Heart right ventricle (tissue), 16 donors: ENCODE data around the gene GPC2. TPM values are rescaled to one million over a fixed set of nuclear protein-coding genes. Genes with fewer than 3 reads are reported as not detected.

Experiments used
- ATAC-seq, 8 donors: fragments of 200-7000 bp; cut with Tn5 transposase; one replicate each; pipeline ENCODE4 v1.9.1; 2020; ENCODE audit warnings: mild to moderate bottlenecking in 8 of 8, moderate library complexity in 8 of 8, moderate number of reproducible peaks in 1 of 8
- DNase-seq, 2 donors: peaks; one replicate each; pipeline ENCODE4 v3.0.0-alpha.2; 2020
- H3K27ac ChIP-seq, 10 donors: fragments of 200-600 bp; sonication (generic) in 2 of 10; one replicate each; pipeline versions ENCODE4 v1.5.0 to v1.8.0; 2020 to 2022; ENCODE audit warnings: mild to moderate bottlenecking in 3 of 10
- H3K27me3 ChIP-seq, 7 donors: fragments of 200-600 bp; one replicate each; pipeline ENCODE4 v1.8.0; 2021 to 2022; ENCODE audit warnings: mild to moderate bottlenecking in 2 of 7
- H3K36me3 ChIP-seq, 9 donors: fragments of 200-600 bp; sonication (generic) in 1 of 9; one replicate each; pipeline versions ENCODE4 v1.5.0 to v1.8.0; 2020 to 2022; ENCODE audit warnings: mild to moderate bottlenecking in 2 of 9
- H3K4me1 ChIP-seq, 9 donors: fragments of 200-600 bp; sonication (generic) in 1 of 9; one replicate each; pipeline versions ENCODE4 v1.5.0 to v1.8.0; 2020 to 2022; ENCODE audit warnings: mild to moderate bottlenecking in 4 of 9
- H3K4me3 ChIP-seq, 10 donors: fragments of 200-600 bp; sonication (generic) in 2 of 10; one replicate each; pipeline versions ENCODE4 v1.5.0 to v1.8.0; 2020 to 2022; ENCODE audit warnings: mild to moderate bottlenecking in 7 of 10, moderate library complexity in 2 of 10
- H3K9me3 ChIP-seq, 11 donors: fragments of 200-600 bp in 10 of 11; sonication (generic) in 2 of 11; one replicate each; pipeline versions ENCODE4 v1.5.0 to v1.8.0; 2013 to 2022; ENCODE audit warnings: mild to moderate bottlenecking in 2 of 11, control low read depth in 1 of 11, moderate library complexity in 1 of 11
- WGBS, 2 donors: extraction: QIAGEN DNeasy Blood & Tissue Kit; methylation state at CpG; one replicate each; pipeline ENCODE4 v1.1.7; 2013; ENCODE audit warnings: inconsistent platforms in 1 of 2; 5-methylcytosine and 5-hydroxymethylcytosine counted together
- intact Hi-C, 10 donors: fragments of 100-400 bp; cut with DNase I; formaldehyde crosslinking; loops; one replicate each; pipeline versions ENCODE4 v1.11.1 to v1.14.2; 2022
- polyA plus RNA-seq, 2 donors: library from polyadenylated mRNA; stranded (reverse); fragments of 200-250 nt; gene quantifications; one replicate each; pipeline ENCODE4 v1.2.3, GENCODE V29; 2013
- total RNA-seq, 10 donors: library from RNA; stranded (reverse); fragmentation: NEBNext Ultra II Directional in 3 of 10; extraction: Animal tissue kit (Norgen Biotek cat#: 25700) in 3 of 10; gene quantifications; one replicate each; pipeline versions ENCODE4 v1.2.1 to v1.2.4, GENCODE V29; 2021 to 2023
- TF ChIP-seq, protein P1 (sequence below), 9 donors: fragments of 200-600 bp; sonication (generic) in 2 of 9; IDR thresholded peaks; one replicate each; pipeline versions ENCODE4 v1.5.0 to v1.8.0; 2021 to 2022; ENCODE audit warnings: antibody characterized with exemption in 9 of 9, mild to moderate bottlenecking in 5 of 9, moderate library complexity in 1 of 9
- donor health status: Arrhythmogenic right ventricular cardiomyopathy.
- donor health status: ischemic (EF 13 %, LVEDD 7.1; RV severe dilation, severe dysfunction).
- donor health status: healthy with polysubstance abuse.
- donor health status: DM: no; HTN: yes; CAD: no.
- donor health status: DM: no; HTN: no; CAD: no.
- donor health status: ischemic (EF 25% LVEDD 6.9; RV normal size, moderate dysfunction).
- donor health status: ischemic (EF 25% LVEDD 5.7; RV mildly dilated, moderate dysfunction).
- donor health status: healthy.
- donor health status: DM: yes; HTN: yes; CAD: no.
- donor health status: Ischemic cardiomyopathy.
- donor health status: ischemic (EF 35%, LVEDD 5.7; RV mildly dilated, moderate dysfunction).
- donor health status: nonischemic (EF 11% LVEDD 7.7; RV severe dilation, severe dysfunction).
- donor health status: DM: yes; HTN: yes; CAD: no.
- donor health status: PGD.
- donor health status: ischemic (EF 29% LVEDD 5.4; RV normal size, mild dysfunction).
- donor health status: nonischemic (EF 23%, LVEDD 6.1; RV moderate dilation, normal function).

GPC2 gene
- total and polyA plus RNA-seq, 12 donors: 0.11 to 1.1 (median 0.51) TPM; not detected in 2

DNA sequence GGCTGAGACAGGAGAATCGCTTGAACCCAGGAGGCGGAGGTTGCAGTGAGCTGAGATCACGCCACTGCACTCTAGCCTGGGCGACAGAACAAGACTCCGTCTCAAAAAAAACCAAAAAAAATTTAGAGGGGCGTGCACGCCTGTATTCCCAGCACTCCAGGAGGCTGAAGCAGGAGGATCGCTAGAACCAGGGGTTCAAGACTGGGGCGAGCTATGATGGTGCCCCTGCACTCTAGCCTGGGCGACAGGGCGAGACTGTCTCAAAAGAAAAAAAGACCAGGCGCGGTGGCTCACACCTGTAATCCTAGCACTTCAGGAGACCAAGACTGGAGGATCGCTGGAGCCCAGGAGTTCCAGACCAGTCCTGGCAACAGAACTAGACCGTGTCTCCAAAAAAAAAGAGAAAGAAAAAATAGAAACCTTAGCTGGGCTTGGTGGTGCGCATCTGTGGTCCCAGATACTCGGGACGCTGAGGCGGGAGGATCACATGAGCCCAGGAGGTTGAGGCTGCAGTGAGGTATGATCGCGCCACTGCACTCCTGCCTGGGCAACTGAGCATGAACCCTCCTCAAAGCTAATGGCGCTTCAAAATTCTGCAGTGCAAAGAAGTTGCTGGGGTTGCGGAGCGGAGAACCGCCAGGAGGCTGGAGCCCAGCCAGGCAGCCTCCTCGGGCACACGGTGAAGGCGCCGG is 50.8 kb downstream of the GPC2 start:
- H3K36me3 ChIP-seq: peaks cover 0 to 15% (median 0%) of the 10 kb centered on the region in 9 donors
- WGBS, 2 donors: 15 to 16% methylated on average over 29 of the region's 29 CpGs
- ATAC-seq: peak in 7 of 8 donors; percentile 17 to 54 (median 47)

GRCh38 chr7:100124301-100125230 is 52.6 kb downstream of the GPC2 start:
- ATAC-seq: no peak
- DNase-seq: no peak
- H3K9me3 ChIP-seq: no peaks in the 10 kb centered on the region
- H3K36me3 ChIP-seq: peaks cover 0 to 15% (median 0%) of the 10 kb centered on the region in 9 donors
- H3K4me3 ChIP-seq: no peak overlapping the region
- TF ChIP-seq, protein P1, sequence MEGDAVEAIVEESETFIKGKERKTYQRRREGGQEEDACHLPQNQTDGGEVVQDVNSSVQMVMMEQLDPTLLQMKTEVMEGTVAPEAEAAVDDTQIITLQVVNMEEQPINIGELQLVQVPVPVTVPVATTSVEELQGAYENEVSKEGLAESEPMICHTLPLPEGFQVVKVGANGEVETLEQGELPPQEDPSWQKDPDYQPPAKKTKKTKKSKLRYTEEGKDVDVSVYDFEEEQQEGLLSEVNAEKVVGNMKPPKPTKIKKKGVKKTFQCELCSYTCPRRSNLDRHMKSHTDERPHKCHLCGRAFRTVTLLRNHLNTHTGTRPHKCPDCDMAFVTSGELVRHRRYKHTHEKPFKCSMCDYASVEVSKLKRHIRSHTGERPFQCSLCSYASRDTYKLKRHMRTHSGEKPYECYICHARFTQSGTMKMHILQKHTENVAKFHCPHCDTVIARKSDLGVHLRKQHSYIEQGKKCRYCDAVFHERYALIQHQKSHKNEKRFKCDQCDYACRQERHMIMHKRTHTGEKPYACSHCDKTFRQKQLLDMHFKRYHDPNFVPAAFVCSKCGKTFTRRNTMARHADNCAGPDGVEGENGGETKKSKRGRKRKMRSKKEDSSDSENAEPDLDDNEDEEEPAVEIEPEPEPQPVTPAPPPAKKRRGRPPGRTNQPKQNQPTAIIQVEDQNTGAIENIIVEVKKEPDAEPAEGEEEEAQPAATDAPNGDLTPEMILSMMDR (IDR thresholded peaks at IDR 0.05): no peak
- H3K4me1 ChIP-seq: peaks cover 13 to 46% (median 32%) of the 10 kb centered on the region in 9 donors
- WGBS, 2 donors: 68 to 73% methylated on average over 4 of the region's 4 CpGs
- H3K27ac ChIP-seq: no peak overlapping the region
- intact Hi-C loops: loop anchor here in 5 of 10 donors (5.0 to 10.0 kb wide), 4 partner anchors 37 to 210 kb away; partner anchors contain the start of genes COPS6 (in 1 of the 5) and TRIM4 (in 1 of the 5)
- H3K27me3 ChIP-seq: no peaks in the 10 kb centered on the region

More for the DNA sequence above, 50.8 kb downstream of the GPC2 start:
- H3K4me1 ChIP-seq: peaks cover 11 to 42% (median 22%) of the 10 kb centered on the region in 9 donors
- TF ChIP-seq, protein P1 (IDR thresholded peaks at IDR 0.05): no peak
- DNase-seq: no peak
- H3K9me3 ChIP-seq: no peaks in the 10 kb centered on the region
- H3K27ac ChIP-seq: peak overlapping the region; percentile 82 to 98 (median 96)
- intact Hi-C loops: loop anchor here in 6 of 10 donors (2.0 to 10.0 kb wide), 5 partner anchors 39 to 212 kb away; partner anchors contain the start of genes COPS6 (in 1 of the 6), TRIM4 (in 1 of the 6) and ZNF3 (in 1 of the 6)
- peak overlapping the region; percentile 81 to 98 (median 94) for H3K4me3 ChIP-seq
- H3K27me3 ChIP-seq: no peaks in the 10 kb centered on the region

DNA sequence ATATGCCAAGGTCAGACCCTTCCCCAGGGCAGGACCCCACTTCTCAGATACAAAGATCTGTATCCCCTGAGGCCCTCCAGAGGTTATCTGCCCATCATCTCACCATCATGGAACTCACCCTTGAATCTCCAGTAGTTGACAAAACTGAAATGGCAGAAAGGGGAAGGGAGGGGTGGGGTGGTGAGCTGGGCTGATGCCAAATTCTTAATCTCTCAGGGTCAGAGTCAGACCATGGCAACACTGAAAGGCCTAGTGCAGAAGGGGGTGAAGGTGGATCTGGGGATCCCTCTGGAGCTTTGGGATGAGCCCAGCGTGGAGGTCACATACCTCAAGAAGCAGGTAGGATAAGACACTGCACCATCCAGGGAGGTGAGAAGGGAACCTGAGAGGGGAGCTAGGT is 54.6 kb downstream of the GPC2 start:
- no peak for DNase-seq
- Histone ChIP-seq H3K4me1 (peaks cover 10 to 43% (median 32%) of the 10 kb centered on the region in 9 donors), H3K27ac (no peak overlapping the region), H3K27me3 (no peaks in the 10 kb centered on the region), H3K4me3 (no peak overlapping the region), H3K36me3 (peaks cover 0 to 15% (median 0%) of the 10 kb centered on the region in 9 donors), H3K9me3 (no peaks in the 10 kb centered on the region)
- 89 to 95% methylated on average over 1 of the region's 1 CpG for WGBS, 2 donors
- intact Hi-C loops: loop anchor here in 1 of 10 donors (10.0 kb wide), 1 partner anchor 208 kb away; the partner anchor contains the start of gene TRIM4
- TF ChIP-seq, protein P1 (IDR thresholded peaks at IDR 0.05): no peak
- no peak for ATAC-seq

DNA sequence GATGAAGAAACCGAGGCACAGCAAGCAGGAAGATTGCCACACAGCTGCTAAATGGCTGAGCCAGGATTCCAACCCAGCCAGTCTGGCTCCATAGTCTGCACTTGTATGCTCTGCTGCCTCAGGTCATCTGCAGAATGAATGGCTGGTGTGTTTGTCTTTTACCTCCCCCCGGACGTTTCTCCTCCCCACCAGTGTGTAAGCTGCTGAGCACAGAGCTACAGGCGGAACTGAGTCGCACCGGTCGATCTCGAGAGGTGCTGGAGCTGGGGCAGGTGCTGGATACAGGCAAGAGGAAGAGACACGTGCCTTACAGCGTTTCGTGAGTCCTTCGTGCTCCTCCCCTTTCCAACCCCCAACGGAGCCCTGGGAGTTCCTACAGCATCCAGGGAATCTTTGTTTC is 55.1 kb downstream of the GPC2 start:
- Histone ChIP-seq H3K4me3 (no peak overlapping the region), H3K27me3 (no peaks in the 10 kb centered on the region), H3K9me3 (no peaks in the 10 kb centered on the region), H3K36me3 (peaks cover 0 to 15% (median 0%) of the 10 kb centered on the region in 9 donors), H3K27ac (no peak overlapping the region), H3K4me1 (peaks cover 8 to 42% (median 27%) of the 10 kb centered on the region in 9 donors)
- ATAC-seq (no peak), DNase-seq (no peak)
- intact Hi-C loops: loop anchor here in 1 of 10 donors (10.0 kb wide), 1 partner anchor 207 kb away; the partner anchor contains the start of gene TRIM4
- TF ChIP-seq, protein P1 (IDR thresholded peaks at IDR 0.05): no peak
- 71 to 82% methylated on average over 13 of the region's 13 CpGs for WGBS, 2 donors
